Measurements from ENCODE around the gene ATP13A5.

The ATP13A5 gene

GRCh38 chr3:193250492-193250891 lies 128.1 kb downstream of the ATP13A5 start:
- DNase-seq: no peak

GRCh38 chr3:193248848-193249468 lies 129.6 kb downstream of the ATP13A5 start:
- no peak for DNase-seq

- DNase-seq: no peak
Observed at GRCh38 chr3:193243571-193243970, 135.0 kb downstream of the ATP13A5 start.

- no peak for DNase-seq
Observed at GRCh38 chr3:193241716-193242115, 136.8 kb downstream of the ATP13A5 start.

- peak in 1 of 5 donors; percentile 2 for DNase-seq
Observed at GRCh38 chr3:193240850-193241706, 137.5 kb downstream of the ATP13A5 start, which contains the start of gene PLAAT1. PLAAT1 (plus strand) TSS chr3:193241222; CDS start chr3:193255651, 14,429 bp downstream.

- DNase-seq: no peak
Observed at GRCh38 chr3:193240436-193240849, 138.1 kb downstream of the ATP13A5 start.

- no peak for DNase-seq
Observed at GRCh38 chr3:193237030-193237429, 141.5 kb downstream of the ATP13A5 start.

- no peak for DNase-seq
Observed at GRCh38 chr3:193236599-193236998, 142.0 kb downstream of the ATP13A5 start.

- no peak for DNase-seq
Observed at GRCh38 chr3:193231201-193231600, 147.4 kb downstream of the ATP13A5 start.

- DNase-seq: no peak
Observed at GRCh38 chr3:193230610-193231009, 147.9 kb downstream of the ATP13A5 start.

- no peak for DNase-seq
Observed at GRCh38 chr3:193229851-193230420, 148.6 kb downstream of the ATP13A5 start.

GRCh38 chr3:193228206-193228605 lies 150.3 kb downstream of the ATP13A5 start:
- no peak for DNase-seq

- no peak for DNase-seq
Observed at GRCh38 chr3:193225302-193226125, 153.0 kb downstream of the ATP13A5 start.

Data from T-helper 1 cell (primary cell).